HG03460 (cell line): Measurements from ENCODE around the gene PMP22.
"Not testable (repeated sequence)": the region's sequence is repeated elsewhere in the genome, so short reads cannot be mapped to it uniquely, and the experiment has no call there.

Source experiments
- ATAC-seq: cut with Tn5 transposase; IDR thresholded peaks from one replicate; pipeline ENCODE4 v1.9.1; 2021; ENCODE audit not compliant: unreplicated experiment

PMP22 gene

DNA sequence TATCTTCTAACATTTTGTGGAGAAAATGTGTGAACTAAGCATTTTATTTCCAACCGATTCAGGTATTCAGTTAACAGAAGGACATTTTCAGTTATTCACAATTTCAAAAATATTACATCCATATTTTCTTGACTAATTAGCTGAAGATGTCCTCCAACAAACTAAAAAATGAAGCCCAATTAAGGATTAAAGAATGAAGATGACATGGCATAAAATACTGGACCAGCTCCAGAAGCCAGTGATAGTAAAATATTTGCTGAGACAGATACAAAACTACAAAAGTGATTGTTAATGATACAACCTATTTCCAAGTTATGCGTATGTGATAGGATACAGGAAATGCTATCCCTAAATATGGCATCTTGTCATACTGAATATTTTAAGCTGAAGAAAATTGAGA is 48.6 kb downstream of the PMP22 start:
- no peak for ATAC-seq

DNA sequence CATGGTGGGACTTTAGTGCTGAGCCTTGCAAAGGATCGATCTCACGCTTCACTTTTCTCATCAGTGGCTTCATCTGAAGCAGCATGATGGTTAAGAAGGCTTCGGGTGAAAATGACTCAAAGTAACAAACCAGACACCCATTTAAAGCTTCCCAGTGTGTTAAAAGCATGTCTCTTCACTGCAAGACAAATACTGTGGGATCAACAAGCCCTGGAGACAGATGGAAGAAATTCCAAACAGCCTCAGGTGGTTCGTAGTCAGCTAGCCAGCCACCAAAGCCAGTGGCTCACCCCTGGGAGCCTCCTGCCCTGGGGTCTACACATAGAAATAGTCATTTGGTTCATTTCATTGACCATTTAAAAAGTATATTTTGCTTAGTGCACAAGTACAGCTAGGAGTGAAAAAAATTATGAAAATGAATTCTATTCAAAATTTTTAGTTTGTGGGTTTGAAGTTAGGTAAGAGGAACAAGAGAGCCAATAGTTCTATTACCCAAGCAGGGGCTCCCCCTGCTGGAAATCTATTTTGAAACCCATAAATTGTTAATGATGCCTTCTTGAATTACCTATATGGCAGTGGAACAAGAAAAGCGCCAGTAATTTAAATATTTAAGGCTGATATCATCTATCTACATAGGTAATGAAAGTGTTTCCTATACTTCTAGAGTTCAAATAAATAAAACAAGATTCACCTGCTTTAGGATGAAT is 51.6 kb downstream of the PMP22 start:
- ATAC-seq, result no peak

DNA sequence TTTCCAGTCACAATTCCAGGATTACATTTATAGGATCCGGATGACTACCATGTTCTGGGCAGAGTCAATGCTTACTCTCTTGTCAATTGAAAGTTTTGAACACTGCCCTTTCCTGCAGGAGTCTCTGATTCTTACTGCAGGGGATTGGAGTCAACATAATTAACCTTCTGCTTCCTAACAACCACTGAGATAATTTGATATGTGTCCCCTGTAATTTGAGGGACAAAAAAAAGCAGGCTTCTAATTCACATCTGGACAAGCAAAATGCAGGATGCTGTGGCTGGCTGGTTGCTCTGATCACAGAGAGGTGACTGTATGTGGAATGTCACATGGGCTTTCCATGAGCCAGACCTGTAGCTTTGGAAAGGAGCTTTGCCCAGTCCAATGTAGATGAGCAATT is 54.9 kb downstream of the PMP22 start:
- no peak for ATAC-seq

DNA sequence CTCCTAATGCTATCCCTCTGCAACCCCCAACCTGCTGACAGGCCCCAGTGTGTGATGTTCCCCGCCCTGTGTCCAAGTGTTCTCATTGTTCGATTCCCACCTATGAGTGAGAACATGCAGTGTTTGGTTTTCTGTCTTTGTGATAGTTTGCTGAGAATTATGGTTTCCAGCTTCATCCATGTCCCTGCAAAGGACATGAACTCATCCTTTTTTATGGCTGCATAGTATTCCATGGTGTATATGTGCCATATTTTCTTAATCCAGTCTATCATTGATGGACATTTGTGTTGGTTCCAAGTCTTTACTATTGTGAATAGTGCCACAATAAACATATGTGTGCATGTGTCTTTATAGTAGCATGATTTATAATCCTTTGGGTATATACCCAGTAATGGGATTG is 62.1 kb downstream of the PMP22 start:
- not testable (repeated sequence) for ATAC-seq

DNA sequence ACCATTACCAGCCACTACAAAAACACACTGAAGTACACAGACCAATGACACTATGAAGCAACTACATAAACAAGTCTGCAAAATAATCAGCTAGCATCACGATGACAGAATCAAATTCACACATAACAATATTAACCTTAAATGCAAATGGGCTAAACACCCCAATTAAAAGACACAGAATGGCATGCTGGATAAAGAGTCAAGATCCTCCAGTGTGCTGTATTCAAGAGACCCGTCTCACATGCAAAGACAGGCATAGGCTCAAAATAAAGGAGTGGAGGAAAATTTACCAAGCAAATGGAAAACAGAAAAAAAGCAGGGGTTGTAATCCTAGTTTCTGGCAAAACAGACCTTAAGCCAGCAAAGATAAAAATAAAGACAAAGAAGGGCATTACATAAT is 64.6 kb downstream of the PMP22 start:
- not testable (repeated sequence) for ATAC-seq

DNA sequence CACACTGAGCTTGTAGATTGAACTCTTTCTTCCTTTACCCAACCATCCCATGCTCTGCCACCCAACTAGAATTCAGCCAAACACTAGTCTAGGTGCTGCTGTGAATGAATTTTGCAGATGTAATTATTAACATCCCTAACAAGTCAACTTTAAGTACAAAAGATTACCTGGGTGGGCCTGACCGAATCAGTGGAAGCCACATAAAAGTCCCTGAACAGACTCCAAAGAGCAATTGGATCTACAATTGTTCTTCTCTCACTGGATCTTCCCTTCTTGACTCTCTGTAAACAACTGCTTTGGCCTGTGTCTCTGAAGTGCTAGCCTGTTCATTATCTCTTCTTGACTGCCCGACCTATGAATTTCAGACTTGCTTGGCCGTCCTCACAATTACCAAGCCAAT is 67.9 kb downstream of the PMP22 start:
- no peak for ATAC-seq

DNA sequence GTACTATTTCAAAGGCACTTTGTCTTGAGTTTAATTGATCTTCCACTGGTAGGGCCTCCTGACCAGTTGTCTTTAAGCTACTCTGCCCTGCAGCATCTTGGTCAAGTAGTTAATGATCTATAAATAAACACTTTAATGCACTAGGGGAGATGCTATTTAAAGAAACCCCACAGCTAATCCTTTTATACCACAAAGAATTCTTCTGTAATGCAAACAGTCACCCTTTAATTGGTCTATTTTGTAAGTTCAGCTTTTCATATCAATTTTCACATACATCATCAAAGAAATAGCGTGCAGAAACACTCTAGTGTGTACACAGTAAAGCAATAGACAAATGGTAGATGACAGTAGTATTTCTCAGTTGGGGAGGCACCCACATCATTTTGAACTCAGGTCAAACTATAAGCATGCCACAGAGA is 70.3 kb downstream of the PMP22 start:
- no peak for ATAC-seq

DNA sequence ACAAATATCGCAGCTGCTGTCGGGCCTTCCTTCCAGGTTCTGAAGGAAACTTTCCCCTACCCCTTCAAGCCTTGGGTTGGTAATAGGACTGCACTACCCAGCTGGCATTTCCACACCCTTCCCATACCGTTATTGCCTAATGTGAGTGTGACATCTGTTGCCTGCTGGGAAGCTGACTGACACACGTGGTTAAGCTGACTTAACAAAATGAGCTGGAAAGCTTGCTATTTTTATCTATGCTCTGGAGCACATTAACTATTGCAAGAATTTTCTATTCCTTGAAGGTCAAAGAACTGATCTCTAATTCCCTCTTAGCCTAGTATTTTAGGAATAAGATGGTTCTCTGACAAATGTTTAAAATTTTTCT is 79.5 kb downstream of the PMP22 start:
- no peak for ATAC-seq

DNA sequence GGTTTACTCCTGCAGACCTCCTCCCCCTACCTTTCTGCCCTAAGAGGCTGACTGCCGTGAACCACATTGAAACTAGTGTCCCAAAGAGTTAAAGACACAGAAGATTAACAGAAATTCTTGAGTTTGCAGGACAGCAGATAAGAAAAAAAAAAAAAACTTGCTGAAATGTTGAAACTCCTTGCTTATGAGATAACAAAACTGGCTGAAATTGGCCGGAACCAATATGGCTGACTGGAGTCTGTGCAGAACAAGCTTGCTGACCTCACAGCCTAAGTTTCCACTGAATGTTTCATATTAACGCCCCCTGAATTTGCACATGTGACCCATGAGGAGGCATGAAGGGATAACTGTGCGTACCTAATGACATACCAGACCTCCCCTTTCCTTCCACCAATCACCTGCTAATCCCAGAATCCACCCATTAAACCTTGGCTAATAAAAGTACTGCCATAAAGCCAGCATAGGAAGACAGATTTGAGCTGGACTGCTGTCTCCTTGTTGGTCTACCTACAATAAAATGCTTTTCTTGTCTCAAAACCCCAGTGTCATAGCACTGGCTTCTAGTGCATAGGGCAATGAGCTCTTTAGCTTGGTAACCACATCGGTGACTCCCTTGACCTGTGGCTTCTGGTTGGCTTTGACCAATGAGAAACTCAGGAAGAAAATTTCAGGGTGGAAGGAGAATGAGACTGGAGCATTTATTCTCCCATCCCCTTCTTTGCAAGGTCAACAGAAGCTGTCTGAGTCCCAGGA is 80.1 kb downstream of the PMP22 start:
- ATAC-seq, result no peak

DNA sequence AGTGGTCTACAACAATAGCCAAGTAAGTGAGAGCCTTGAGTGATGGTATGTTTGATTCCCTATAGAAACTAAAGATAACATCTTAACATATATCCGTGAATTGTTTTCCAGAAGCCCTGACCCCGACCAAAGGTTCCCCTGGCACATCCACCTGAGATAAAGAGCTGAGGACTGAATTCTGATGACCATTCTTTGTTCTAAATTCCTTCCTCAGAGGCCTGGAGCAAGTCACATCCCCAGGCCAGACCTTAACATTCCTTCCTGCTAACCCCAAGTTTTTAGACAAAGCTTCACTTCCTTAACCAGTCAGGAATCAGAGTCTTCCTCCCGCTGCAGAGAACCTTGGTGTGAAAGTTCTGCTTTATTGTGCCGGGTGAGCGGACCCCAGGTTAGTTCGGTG is 83.3 kb downstream of the PMP22 start:
- no peak for ATAC-seq

DNA sequence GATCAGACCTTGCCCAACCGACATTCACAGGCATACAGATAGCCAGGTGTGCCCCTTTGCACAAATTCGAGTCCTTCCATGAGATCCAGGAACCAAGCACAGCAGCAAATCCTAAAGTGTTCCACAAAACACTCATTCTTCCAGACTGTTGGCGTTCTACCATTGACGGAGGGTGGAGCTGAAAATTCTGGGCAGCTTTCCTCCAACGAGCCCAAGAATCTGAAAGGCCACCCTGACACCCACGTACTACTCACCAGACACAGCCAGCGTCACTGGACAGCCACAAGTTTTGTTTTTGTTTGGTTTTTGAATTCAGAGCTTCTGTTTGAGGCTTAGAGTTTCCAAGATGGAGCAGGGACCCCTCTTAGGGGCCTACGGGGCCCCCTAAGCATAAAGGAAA is 83.8 kb downstream of the PMP22 start:
- ATAC-seq, result no peak

DNA sequence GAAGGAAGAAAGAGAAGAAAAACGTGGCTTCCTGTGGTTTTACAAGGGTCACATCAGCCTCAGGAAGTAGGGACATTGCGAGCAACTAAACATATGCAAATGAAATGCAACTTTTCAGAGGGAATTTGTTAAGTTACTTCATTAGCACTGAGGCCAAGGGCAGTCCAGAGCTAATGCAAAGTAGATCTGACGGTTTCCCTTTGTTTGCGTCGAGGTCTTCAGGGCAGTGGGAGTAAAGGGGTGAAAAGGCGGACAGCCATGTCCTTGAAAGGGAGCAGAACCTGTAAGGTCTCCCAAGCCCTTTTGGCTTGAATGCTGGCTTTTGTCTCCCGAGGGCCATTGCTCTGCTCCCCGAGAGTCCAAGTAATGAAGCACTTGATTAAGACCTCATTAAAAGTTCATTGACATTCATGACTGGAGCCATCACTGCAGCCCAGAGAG is 85.0 kb downstream of the PMP22 start:
- ATAC-seq, result no peak
